ENCODE measurements around the gene HPRT1. TPM values are rescaled to one million over a fixed set of nuclear protein-coding genes. Genes with fewer than 3 reads are reported as not detected.

HPRT1 gene
- total RNA-seq, 1 donor from 2014 or later, result 19.4 TPM

- no peaks in the 10 kb centered on the region for H3K9me3 ChIP-seq (replicated peaks)
- no peak for DNase-seq
- H3K36me3 ChIP-seq, result no peaks in the 10 kb centered on the region
- no peaks in the 10 kb centered on the region for H3K27me3 ChIP-seq (ENCODE audit: low read depth)
- peaks cover 29% of the 10 kb centered on the region for H3K4me1 ChIP-seq
- H3K4me3 ChIP-seq, result peak overlapping the region; percentile 62
- no peak for TF ChIP-seq CTCF (IDR thresholded peaks at IDR 0.05; ENCODE audit: borderline replicate concordance)
- no peak overlapping the region for H3K27ac ChIP-seq (replicated peaks)
- intact Hi-C loops (cut with micrococcal nuclease), result no loop called here
These were observed 85.5 kb downstream of the HPRT1 start for GRCh38 chrX:134545510-134545909.

DNA sequence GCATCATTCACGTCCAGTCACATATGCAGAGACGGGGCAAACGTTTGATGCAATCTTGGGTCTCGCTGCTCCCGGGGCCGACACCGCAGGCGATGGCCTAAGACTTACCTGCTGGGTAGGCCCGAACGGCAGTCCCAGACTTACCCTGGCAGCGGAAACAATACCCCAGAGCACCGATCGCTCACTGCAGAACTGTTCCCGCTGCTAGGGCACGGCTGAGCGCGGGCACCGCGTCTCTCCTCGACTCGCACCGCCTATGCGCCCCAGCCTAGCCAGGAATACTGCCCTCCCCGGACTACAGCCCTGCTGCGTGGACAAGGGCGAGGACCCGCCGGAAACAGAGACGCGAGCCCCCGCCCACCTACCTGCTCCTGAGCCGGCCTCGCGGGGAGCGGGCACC is 86.2 kb downstream of the HPRT1 start:
- intact Hi-C loops (cut with micrococcal nuclease), result no loop called here

GRCh38 chrX:134547047-134547679 is 87.2 kb downstream of the HPRT1 start:
- Histone ChIP-seq H3K9me3 (replicated peaks) (no peaks in the 10 kb centered on the region), H3K4me1 (peaks cover 31% of the 10 kb centered on the region), H3K27me3 (ENCODE audit: low read depth) (no peaks in the 10 kb centered on the region), H3K4me3 (peak overlapping the region; percentile 71), H3K27ac (replicated peaks) (no peak overlapping the region), H3K36me3 (no peaks in the 10 kb centered on the region)
- no peak for DNase-seq
- intact Hi-C loops (cut with micrococcal nuclease), result no loop called here
- TF ChIP-seq CTCF (IDR thresholded peaks at IDR 0.05; ENCODE audit: borderline replicate concordance), result no peak

More for the DNA sequence above, 86.2 kb downstream of the HPRT1 start:
- H3K4me3 ChIP-seq, result no peak overlapping the region
- H3K9me3 ChIP-seq (replicated peaks), result no peaks in the 10 kb centered on the region
- peaks cover 31% of the 10 kb centered on the region for H3K4me1 ChIP-seq
- no peaks in the 10 kb centered on the region for H3K36me3 ChIP-seq
- no peaks in the 10 kb centered on the region for H3K27me3 ChIP-seq (ENCODE audit: low read depth)
- no peak overlapping the region for H3K27ac ChIP-seq (replicated peaks)
- TF ChIP-seq CTCF (IDR thresholded peaks at IDR 0.05; ENCODE audit: borderline replicate concordance), result no peak
- DNase-seq, result no peak

DNA sequence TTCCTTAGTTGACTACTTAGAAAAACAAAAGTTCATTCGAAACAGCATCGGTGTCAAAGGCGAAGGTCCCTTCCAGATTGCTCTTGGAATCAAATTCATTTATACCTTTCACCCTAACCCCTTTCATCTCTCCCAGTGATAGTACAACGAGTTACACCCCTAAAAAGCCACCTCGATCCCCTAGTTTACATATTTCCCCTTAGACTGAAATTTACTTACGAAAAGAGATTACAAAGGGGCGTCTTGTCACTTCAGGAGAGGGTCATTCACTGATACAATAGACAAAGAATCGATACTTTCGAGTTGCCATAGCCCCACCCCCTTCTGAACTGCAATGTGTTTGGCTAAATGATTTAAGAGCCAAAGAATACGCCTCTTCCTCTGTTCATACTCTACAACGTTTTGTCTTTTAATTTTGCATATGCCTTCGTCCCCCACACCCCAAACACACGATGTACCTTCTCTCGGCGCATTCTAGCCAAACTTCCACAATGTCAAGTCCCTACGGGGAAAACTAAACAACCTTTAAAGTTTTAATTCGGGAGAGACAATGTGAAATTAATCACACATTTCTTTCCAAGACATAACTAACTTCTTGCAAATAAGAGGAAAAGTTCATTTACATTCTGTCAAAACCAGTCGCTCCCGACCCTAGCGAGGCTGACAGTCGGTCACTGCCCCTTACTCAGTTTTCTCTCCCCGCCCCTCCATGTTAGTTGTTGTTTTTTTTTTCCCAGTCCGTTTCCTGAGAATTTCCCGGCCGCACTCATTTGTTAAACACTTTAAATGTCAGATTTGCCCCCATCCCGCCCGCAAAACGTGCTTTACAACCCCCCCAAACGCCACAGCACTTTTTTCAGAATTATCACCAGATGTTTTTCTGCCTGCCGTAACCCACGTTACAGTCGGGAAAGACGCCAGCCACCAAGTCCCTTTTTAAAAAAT is 88.6 kb downstream of the HPRT1 start:
- no peaks in the 10 kb centered on the region for H3K27me3 ChIP-seq (ENCODE audit: low read depth)
- TF ChIP-seq CTCF (IDR thresholded peaks at IDR 0.05; ENCODE audit: borderline replicate concordance), result no peak
- peaks cover 31% of the 10 kb centered on the region for H3K4me1 ChIP-seq

More for the DNA sequence above, 88.6 kb downstream of the HPRT1 start:
- peak overlapping the region; percentile 93 for H3K27ac ChIP-seq (replicated peaks)
- intact Hi-C loops (cut with micrococcal nuclease), result no loop called here
- H3K4me3 ChIP-seq, result peak overlapping the region; percentile 71
- no peak for DNase-seq
- H3K36me3 ChIP-seq, result no peaks in the 10 kb centered on the region
- no peaks in the 10 kb centered on the region for H3K9me3 ChIP-seq (replicated peaks)

Small RNA genes lying within 50 kb of the gene (microRNA-seq; reads per million reads assigned to microRNA genes)
- gene MIR424, result 9,183 reads per million, percentile 96 among the genes with 10 or more reads in this experiment
- 14.0 reads per million, percentile 33 among the genes with 10 or more reads in this experiment for gene MIR450A1
- 10.3 reads per million, percentile 26 among the genes with 10 or more reads in this experiment for gene MIR450A2
- gene MIR450B, result 9.0 reads per million, percentile 24 among the genes with 10 or more reads in this experiment
- 85.8 reads per million, percentile 54 among the genes with 10 or more reads in this experiment for gene MIR503
- gene MIR542, result 254 reads per million, percentile 67 among the genes with 10 or more reads in this experiment

Other genes with a start within 250 kb of the HPRT1 start
- not detected for gene CCDC160, start 223.0 kb upstream of the HPRT1 start, total RNA-seq
- gene PHF6, start 86.9 kb upstream of the HPRT1 start, total RNA-seq, result 9.8 TPM
- not detected for gene PLAC1, start 198.3 kb downstream of the HPRT1 start, total RNA-seq

All from left ventricle myocardium inferior (tissue), 1 donor.